Upper lobe of left lung (tissue), 4 donors: ENCODE data around the gene PTH2.

ENCODE experiments used
- CTCF ChIP-seq, 6 experiments: fragments of 450-650 bp in 4 of 6; fragments of 200-600 bp in 2 of 6; sonication (generic) in 2 of 6; IDR thresholded peaks; one replicate each; pipeline ENCODE4 v1.5.1; 2016 to 2019; ENCODE audit warnings: antibody characterized with exemption in 6 of 6
- EP300 ChIP-seq, 4 donors: sonication (generic); formaldehyde crosslinking; IDR thresholded peaks; one replicate each; pipeline ENCODE4 v1.5.1; 2017; ENCODE audit warnings: antibody characterized with exemption in 4 of 4, control low read depth in 2 of 4
- POLR2A ChIP-seq, 4 donors: fragments of 450-650 bp; IDR thresholded peaks; one replicate each; pipeline ENCODE4 v1.5.1; 2016 to 2017; ENCODE audit warnings: antibody characterized with exemption in 4 of 4, mild to moderate bottlenecking in 2 of 4

- TF ChIP-seq CTCF (IDR thresholded peaks at IDR 0.05) (no peak), POLR2A (IDR thresholded peaks at IDR 0.05) (no peak), EP300 (IDR thresholded peaks at IDR 0.05) (no peak)
Measured at GRCh38 chr19:49442771-49443365, 19.6 kb upstream of the PTH2 start.
